IMR-90 (cell line): ENCODE results near the gene RNF182.

Experiments used
- CEBPB ChIP-seq: IDR thresholded peaks from 2 replicates; pipeline ENCODE4 v1.6.1; 2012; ENCODE audit warnings: low read depth, low read length, improper control_type of control experiment
- FOS ChIP-seq: fragments of 150-350 bp; IDR thresholded peaks from 2 replicates; pipeline ENCODE4 v1.6.1; 2016; ENCODE audit warnings: low read depth, low read length
- MAZ ChIP-seq: IDR thresholded peaks from 2 replicates; pipeline ENCODE4 v1.6.1; 2012; ENCODE audit warnings: low read depth, mild to moderate bottlenecking, low read length, improper control_type of control experiment, moderate library complexity, borderline replicate concordance
- MXI1 ChIP-seq: IDR thresholded peaks from 2 replicates; pipeline ENCODE4 v1.6.1; 2012; ENCODE audit warnings: low read depth, mild to moderate bottlenecking, low read length, moderate library complexity, borderline replicate concordance
- POLR2A ChIP-seq: IDR thresholded peaks from 2 replicates; pipeline ENCODE4 v1.6.1; 2012; ENCODE audit warnings: mild to moderate bottlenecking, low read depth, low read length
- RAD21 ChIP-seq: IDR thresholded peaks from 2 replicates; pipeline ENCODE4 v1.6.1; 2012; ENCODE audit warnings: low read length, improper control_type of control experiment
- RCOR1 ChIP-seq: IDR thresholded peaks from 2 replicates; pipeline ENCODE4 v1.6.1; 2012; ENCODE audit warnings: mild to moderate bottlenecking, low read length, improper control_type of control experiment; ENCODE audit not compliant: insufficient replicate concordance
- TF ChIP-seq, protein P1 (sequence below): conservative IDR thresholded peaks from 2 replicates; pipeline ENCODE4 v1.5.1; 2012; ENCODE audit warnings: mild to moderate bottlenecking, low read depth, low read length, improper control_type of control experiment

DNA sequence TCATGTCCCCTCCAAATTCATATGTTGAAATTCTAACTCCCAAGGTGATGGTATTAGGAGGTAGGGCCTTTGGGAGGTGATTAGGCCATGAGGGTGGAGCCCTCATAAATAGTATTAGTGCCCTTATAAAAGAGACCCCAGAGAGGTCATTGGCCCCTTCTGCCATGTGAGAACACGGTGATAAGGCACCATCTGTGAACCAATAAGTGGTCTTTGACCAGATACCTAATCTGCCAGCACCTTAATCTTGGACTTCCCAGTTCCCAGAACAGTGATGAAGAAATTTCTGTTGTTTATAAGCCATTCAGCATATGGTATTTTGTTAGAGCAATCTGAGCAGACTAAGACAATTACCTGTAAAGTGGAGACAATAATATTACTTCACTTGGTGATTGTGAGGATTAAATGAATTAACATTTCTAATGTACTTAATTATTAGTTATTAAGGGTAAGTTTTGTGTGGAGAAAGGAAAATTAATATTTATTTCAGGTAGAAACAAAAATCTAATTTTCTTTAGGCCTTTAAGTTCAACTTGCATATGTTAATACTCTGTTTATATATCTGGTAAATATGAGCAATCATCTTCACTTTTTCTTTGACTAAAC lies 7.1 kb downstream of the RNF182 start:
- TF ChIP-seq MXI1 (no peak), RCOR1 (no peak), MAZ (no peak), CEBPB (no peak), POLR2A (no peak), RAD21 (no peak), FOS (no peak)
- TF ChIP-seq, protein P1, sequence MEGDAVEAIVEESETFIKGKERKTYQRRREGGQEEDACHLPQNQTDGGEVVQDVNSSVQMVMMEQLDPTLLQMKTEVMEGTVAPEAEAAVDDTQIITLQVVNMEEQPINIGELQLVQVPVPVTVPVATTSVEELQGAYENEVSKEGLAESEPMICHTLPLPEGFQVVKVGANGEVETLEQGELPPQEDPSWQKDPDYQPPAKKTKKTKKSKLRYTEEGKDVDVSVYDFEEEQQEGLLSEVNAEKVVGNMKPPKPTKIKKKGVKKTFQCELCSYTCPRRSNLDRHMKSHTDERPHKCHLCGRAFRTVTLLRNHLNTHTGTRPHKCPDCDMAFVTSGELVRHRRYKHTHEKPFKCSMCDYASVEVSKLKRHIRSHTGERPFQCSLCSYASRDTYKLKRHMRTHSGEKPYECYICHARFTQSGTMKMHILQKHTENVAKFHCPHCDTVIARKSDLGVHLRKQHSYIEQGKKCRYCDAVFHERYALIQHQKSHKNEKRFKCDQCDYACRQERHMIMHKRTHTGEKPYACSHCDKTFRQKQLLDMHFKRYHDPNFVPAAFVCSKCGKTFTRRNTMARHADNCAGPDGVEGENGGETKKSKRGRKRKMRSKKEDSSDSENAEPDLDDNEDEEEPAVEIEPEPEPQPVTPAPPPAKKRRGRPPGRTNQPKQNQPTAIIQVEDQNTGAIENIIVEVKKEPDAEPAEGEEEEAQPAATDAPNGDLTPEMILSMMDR: no peak
